ENCODE data around the gene CEP85.
A peak's percentile ranks its signal among the peaks of the same experiment; 100 is the strongest.

Gene CEP85

GRCh38 chr1:26279456-26280332 is 45.7 kb downstream of the CEP85 start, which contains the start of gene SH3BGRL3:
TSS of gene SH3BGRL3 (plus strand) at chr1:26280086. CDS start at chr1:26280156, 70 bp downstream.
- peak; percentile 91 for DNase-seq

- no peak for DNase-seq
Observed at GRCh38 chr1:26280333-26281042, 46.5 kb downstream of the CEP85 start.

GRCh38 chr1:26281091-26281958 is 47.3 kb downstream of the CEP85 start:
- no peak for DNase-seq

GRCh38 chr1:26281971-26282370 is 48.0 kb downstream of the CEP85 start:
- DNase-seq, result no peak

- no peak for DNase-seq
Observed at GRCh38 chr1:26282401-26282918, 48.5 kb downstream of the CEP85 start.

GRCh38 chr1:26283279-26283853 is 49.4 kb downstream of the CEP85 start:
- no peak for DNase-seq

GRCh38 chr1:26283871-26284596 is 50.0 kb downstream of the CEP85 start:
- peak; percentile 63 for DNase-seq

GRCh38 chr1:26284597-26285347 is 50.8 kb downstream of the CEP85 start:
- peak; percentile 93 for DNase-seq

- peak; percentile 83 for DNase-seq
Observed at GRCh38 chr1:26285366-26286063, 51.5 kb downstream of the CEP85 start.

GRCh38 chr1:26286064-26286416 is 52.0 kb downstream of the CEP85 start:
- DNase-seq, result no peak

GRCh38 chr1:26287033-26287711 is 53.2 kb downstream of the CEP85 start:
- peak; percentile 77 for DNase-seq

GRCh38 chr1:26287811-26288210 is 53.8 kb downstream of the CEP85 start:
- DNase-seq, result no peak

- DNase-seq, result peak; percentile 80
Observed at GRCh38 chr1:26288311-26288941, 54.4 kb downstream of the CEP85 start.

GRCh38 chr1:26289158-26290059 is 55.4 kb downstream of the CEP85 start:
- DNase-seq, result peak; percentile 73

- DNase-seq, result peak; percentile 63
Observed at GRCh38 chr1:26290122-26290881, 56.3 kb downstream of the CEP85 start.

- DNase-seq, result no peak
Observed at GRCh38 chr1:26290882-26291261, 56.9 kb downstream of the CEP85 start.

- no peak for DNase-seq
Observed at GRCh38 chr1:26291433-26291832, 57.4 kb downstream of the CEP85 start.

Data from activated CD8-positive, alpha-beta memory T cell treated with anti-CD3 and anti-CD28 coated beads, Interleukin-2, amount 50 U/mL, for 48 hours (primary cell).